ENCODE measurements around the gene TMEM170A.

TMEM170A gene

GRCh38 chr16:75457485-75458021, 6.9 kb downstream of the TMEM170A start:
- no peak for TF ChIP-seq SIN3A (IDR thresholded peaks at IDR 0.05; ENCODE audit: borderline replicate concordance, insufficient read depth, low read length)
- no peak for TF ChIP-seq FOXP2 (optimal IDR thresholded peaks at IDR 0.05; ENCODE audit: borderline replicate concordance, extremely low read depth, extremely low read length, insufficient read depth)
- TF ChIP-seq POLR2AphosphoS5 (IDR thresholded peaks at IDR 0.05; ENCODE audit: low read depth, low read length): no peak
- TF ChIP-seq REST (IDR thresholded peaks at IDR 0.05; ENCODE audit: insufficient read depth in 1 of 2, low read depth in 2 of 2, low read length in 2 of 2): no peak
- TF ChIP-seq TAF1 (IDR thresholded peaks at IDR 0.05; ENCODE audit: borderline replicate concordance, insufficient read depth, low read length): no peak

GRCh38 chr16:75456971-75457370, 7.5 kb downstream of the TMEM170A start:
- TF ChIP-seq REST (IDR thresholded peaks at IDR 0.05; ENCODE audit: insufficient read depth in 1 of 2, low read depth in 2 of 2, low read length in 2 of 2) (no peak), POLR2AphosphoS5 (IDR thresholded peaks at IDR 0.05; ENCODE audit: low read depth, low read length) (no peak), SIN3A (IDR thresholded peaks at IDR 0.05; ENCODE audit: borderline replicate concordance, insufficient read depth, low read length) (no peak), FOXP2 (optimal IDR thresholded peaks at IDR 0.05; ENCODE audit: borderline replicate concordance, extremely low read depth, extremely low read length, insufficient read depth) (no peak), TAF1 (IDR thresholded peaks at IDR 0.05; ENCODE audit: borderline replicate concordance, insufficient read depth, low read length) (no peak)

GRCh38 chr16:75455677-75456076, 8.8 kb downstream of the TMEM170A start:
- TF ChIP-seq POLR2AphosphoS5 (IDR thresholded peaks at IDR 0.05; ENCODE audit: low read depth, low read length) (no peak), TAF1 (IDR thresholded peaks at IDR 0.05; ENCODE audit: borderline replicate concordance, insufficient read depth, low read length) (no peak), FOXP2 (optimal IDR thresholded peaks at IDR 0.05; ENCODE audit: borderline replicate concordance, extremely low read depth, extremely low read length, insufficient read depth) (no peak), REST (IDR thresholded peaks at IDR 0.05; ENCODE audit: insufficient read depth in 1 of 2, low read depth in 2 of 2, low read length in 2 of 2) (no peak), SIN3A (IDR thresholded peaks at IDR 0.05; ENCODE audit: borderline replicate concordance, insufficient read depth, low read length) (no peak)

GRCh38 chr16:75452464-75453190, 11.9 kb downstream of the TMEM170A start:
- no peak for TF ChIP-seq REST (IDR thresholded peaks at IDR 0.05; ENCODE audit: insufficient read depth in 1 of 2, low read depth in 2 of 2, low read length in 2 of 2)

- no peak for TF ChIP-seq FOXP2 (optimal IDR thresholded peaks at IDR 0.05; ENCODE audit: borderline replicate concordance, extremely low read depth, extremely low read length, insufficient read depth)
- no peak for TF ChIP-seq REST (IDR thresholded peaks at IDR 0.05; ENCODE audit: insufficient read depth in 1 of 2, low read depth in 2 of 2, low read length in 2 of 2)
- TF ChIP-seq SIN3A (IDR thresholded peaks at IDR 0.05; ENCODE audit: borderline replicate concordance, insufficient read depth, low read length): no peak
- no peak for TF ChIP-seq TAF1 (IDR thresholded peaks at IDR 0.05; ENCODE audit: borderline replicate concordance, insufficient read depth, low read length)
- TF ChIP-seq POLR2AphosphoS5 (IDR thresholded peaks at IDR 0.05; ENCODE audit: low read depth, low read length): no peak
These were observed 18.1 kb downstream of the TMEM170A start for GRCh38 chr16:75446416-75446815.

All from PFSK-1 (cell line).